IMR-90 (cell line): ENCODE data around the gene PPP6R3. TPM values are rescaled to one million over a fixed set of nuclear protein-coding genes. Genes with fewer than 3 reads are reported as not detected.

Source experiments
- ATAC-seq: fragments of 200-7000 bp; cut with Tn5 transposase; 2 replicates; pipeline ENCODE4 v1.9.1; 2020; ENCODE audit warnings: low read depth, mild to moderate bottlenecking, moderate library complexity
- BruUV-seq: library from RNA; stranded (reverse); fragments of 400-500 nt; replicated peaks from 2 replicates; lab custom pipeline; 2021; lab: Mats Ljungman, UMichigan
- CTCF ChIA-PET: fragments of 300-600 bp; formaldehyde crosslinking; extraction: SDS; loops from one replicate; lab custom pipeline; 2021; ENCODE audit warnings: antibody characterized with exemption; lab: Yijun Ruan, JAX
- POLR2A ChIA-PET: fragments of 300-600 bp; sonication (Branson Sonifier 250); formaldehyde crosslinking; loops from one replicate; lab custom pipeline; 2022; ENCODE audit warnings: antibody characterized with exemption; ENCODE audit not compliant: unreplicated experiment; lab: Charles Lee
- DNase-seq: peaks from one replicate; pipeline ENCODE4 v3.0.0; 2013
- H2AFZ ChIP-seq: replicated peaks from 2 replicates; pipeline ENCODE3; 2013; ENCODE audit warnings: low read length, mild to moderate bottlenecking; ENCODE audit not compliant: poor library complexity
- H2AK5ac ChIP-seq: 2 replicates; pipeline ENCODE4 v1.6.1; 2013; ENCODE audit warnings: low read depth, low read length, inconsistent platforms
- H2AK9ac ChIP-seq: replicated peaks from 2 replicates; pipeline ENCODE3; 2013; ENCODE audit warnings: mild to moderate bottlenecking, low read depth, low read length, moderate library complexity; ENCODE audit not compliant: poor library complexity
- H2BK120ac ChIP-seq: 2 replicates; pipeline ENCODE4 v1.6.1; 2013; ENCODE audit warnings: low read depth, low read length, inconsistent platforms
- H2BK15ac ChIP-seq: 3 replicates; pipeline ENCODE4 v1.6.1; 2013; ENCODE audit warnings: low read depth, low read length, inconsistent platforms
- H2BK20ac ChIP-seq: 2 replicates; pipeline ENCODE4 v1.6.1; 2013; ENCODE audit warnings: low read depth, mild to moderate bottlenecking, inconsistent platforms, low read length, moderate library complexity
- H2BK5ac ChIP-seq: 2 replicates; pipeline ENCODE4 v1.6.1; 2013; ENCODE audit warnings: mild to moderate bottlenecking, low read depth, low read length, inconsistent platforms; ENCODE audit not compliant: poor library complexity, severe bottlenecking
- H3K14ac ChIP-seq: replicated peaks from 2 replicates; pipeline ENCODE4 v1.6.1; 2013; ENCODE audit warnings: low read depth, low read length, inconsistent platforms
- H3K18ac ChIP-seq: 2 replicates; pipeline ENCODE4 v1.6.1; 2013; ENCODE audit warnings: low read depth, low read length, control low read depth
- H3K23ac ChIP-seq: 2 replicates; pipeline ENCODE4 v1.6.1; 2013; ENCODE audit warnings: low read depth, low read length, inconsistent platforms
- H3K27ac ChIP-seq: 2 replicates; pipeline ENCODE4 v1.5.1; 2013; ENCODE audit warnings: mild to moderate bottlenecking, control low read depth, low read length; ENCODE audit not compliant: insufficient read depth
- H3K27me3 ChIP-seq: 2 replicates; pipeline ENCODE4 v1.6.1; 2013; ENCODE audit warnings: low read length; ENCODE audit not compliant: control insufficient read depth, insufficient read depth
- H3K36me3 ChIP-seq: 2 replicates; pipeline ENCODE4 v1.6.1; 2013; ENCODE audit warnings: low read length, mixed read lengths; ENCODE audit not compliant: control insufficient read depth, insufficient read depth
- H3K4ac ChIP-seq: 2 replicates; pipeline ENCODE4 v1.6.1; 2013; ENCODE audit warnings: low read depth, low read length, inconsistent platforms
- H3K4me1 ChIP-seq: 2 replicates; pipeline ENCODE4 v1.6.1; 2013; ENCODE audit warnings: low read length, mixed read lengths; ENCODE audit not compliant: control insufficient read depth, insufficient read depth
- H3K4me2 ChIP-seq: 2 replicates; pipeline ENCODE4 v1.6.1; 2013; ENCODE audit warnings: low read depth, mild to moderate bottlenecking, control low read depth, low read length, moderate library complexity
- H3K4me3 ChIP-seq: 2 replicates; pipeline ENCODE4 v1.5.1; 2013; ENCODE audit warnings: low read depth, mild to moderate bottlenecking, control low read depth, low read length, moderate library complexity; ENCODE audit not compliant: insufficient read depth
- H3K56ac ChIP-seq: 2 replicates; pipeline ENCODE4 v1.6.1; 2013; ENCODE audit warnings: low read length, inconsistent platforms; ENCODE audit not compliant: insufficient read depth; ENCODE audit errors: extremely low read depth
- H3K79me1 ChIP-seq, 2 experiments: 2 replicates each; pipeline ENCODE4 v1.6.1; 2013; ENCODE audit warnings: low read length in 2 of 2, inconsistent platforms in 1 of 2, low read depth in 1 of 2
- H3K9ac ChIP-seq: 2 replicates; pipeline ENCODE4 v1.6.1; 2013; ENCODE audit warnings: low read depth, low read length, control low read depth
- H3K9me1 ChIP-seq: 2 replicates; pipeline ENCODE4 v1.6.1; 2013; ENCODE audit warnings: low read length, inconsistent platforms; ENCODE audit not compliant: insufficient read depth
- H3K9me3 ChIP-seq: 2 replicates; pipeline ENCODE4 v1.6.1; 2013; ENCODE audit warnings: low read length; ENCODE audit not compliant: control insufficient read depth, insufficient read depth
- H4K20me1 ChIP-seq: 2 replicates; pipeline ENCODE4 v1.6.1; 2013; ENCODE audit warnings: low read length, inconsistent platforms; ENCODE audit not compliant: insufficient read depth
- H4K5ac ChIP-seq: 2 replicates; pipeline ENCODE4 v1.6.1; 2013; ENCODE audit warnings: mild to moderate bottlenecking, low read depth, low read length, control low read depth
- H4K8ac ChIP-seq, 2 experiments: 2 replicates each; pipeline ENCODE4 v1.6.1; 2013; ENCODE audit warnings: low read depth in 2 of 2, low read length in 2 of 2, control low read depth in 1 of 2, inconsistent platforms in 1 of 2
- H4K91ac ChIP-seq: 2 replicates; pipeline ENCODE4 v1.6.1; 2013; ENCODE audit warnings: low read depth, low read length, inconsistent platforms; ENCODE audit not compliant: insufficient read depth
- BHLHE40 ChIP-seq: fragments of 150-350 bp; IDR thresholded peaks from 2 replicates; pipeline ENCODE4 v1.6.1; 2016; ENCODE audit warnings: mild to moderate bottlenecking, low read depth, low read length
- MAZ ChIP-seq: IDR thresholded peaks from 2 replicates; pipeline ENCODE4 v1.6.1; 2012; ENCODE audit warnings: low read depth, mild to moderate bottlenecking, low read length, improper control_type of control experiment, moderate library complexity, borderline replicate concordance
- POLR2A ChIP-seq: IDR thresholded peaks from 2 replicates; pipeline ENCODE4 v1.6.1; 2012; ENCODE audit warnings: mild to moderate bottlenecking, low read depth, low read length
- RAD21 ChIP-seq: IDR thresholded peaks from 2 replicates; pipeline ENCODE4 v1.6.1; 2012; ENCODE audit warnings: low read length, improper control_type of control experiment
- SMC3 ChIP-seq: fragments of 150-350 bp; IDR thresholded peaks from 2 replicates; pipeline ENCODE4 v1.6.1; 2016; ENCODE audit warnings: low read depth, mild to moderate bottlenecking, antibody characterized with exemption, low read length, moderate library complexity
- WGBS, 2 experiments: methylation state at CpG; one replicate each; pipeline versions ENCODE4 v1.1.5 to v1.1.7; 2013; ENCODE audit warnings: missing lambda C conversion rate in 2 of 2; ENCODE audit not compliant: insufficient read length in 1 of 2; ENCODE audit errors: extremely low coverage in 2 of 2; 5-methylcytosine and 5-hydroxymethylcytosine counted together
- dilution Hi-C: fragments of 300-500 bp; cut with HindIII; formaldehyde crosslinking; loops from one replicate; pipeline ENCODE4 v1.14.3; 2018; ENCODE audit warnings: low sequenced_read_pairs; ENCODE audit not compliant: unreplicated experiment
- in situ Hi-C: fragments of 300-500 bp; cut with MboI; formaldehyde crosslinking; loops from 3 replicates; pipeline ENCODE4 v1.14.3; 2019; ENCODE audit warnings: low sequenced_read_pairs, inconsistent platforms, mixed read lengths
- intact Hi-C: fragments of 100-400 bp; cut with micrococcal nuclease; formaldehyde crosslinking; loops from 2 replicates; pipeline ENCODE4 v1.10.0; 2022
- polyA plus RNA-seq, 3 experiments: library from polyadenylated mRNA; depleted of rRNA; stranded (reverse); fragments of >200 nt; gene quantifications; 2 replicates each; pipeline ENCODE4 v1.2.3, GENCODE V29; 2012; ENCODE audit warnings: low replicate concordance in 1 of 3
- total RNA-seq: library from RNA; depleted of rRNA; stranded (reverse); fragments of >200 nt; gene quantifications from 2 replicates; pipeline ENCODE4 v1.2.3, GENCODE V29; 2012
- TF ChIP-seq, protein P1 (sequence below): fragments of 150-350 bp; IDR thresholded peaks from 2 replicates; pipeline ENCODE4 v1.6.1; 2017; ENCODE audit warnings: mild to moderate bottlenecking, antibody characterized with exemption, low read length, low read depth
- TF ChIP-seq, protein P2 (sequence below): conservative IDR thresholded peaks from 2 replicates; pipeline ENCODE4 v1.5.1; 2012; ENCODE audit warnings: mild to moderate bottlenecking, low read depth, low read length, improper control_type of control experiment

The PPP6R3 gene
- total and polyA plus RNA-seq, 2 of the 4 experiments (the other 2 are of a cell fraction) = 29.0 to 123 TPM

DNA sequence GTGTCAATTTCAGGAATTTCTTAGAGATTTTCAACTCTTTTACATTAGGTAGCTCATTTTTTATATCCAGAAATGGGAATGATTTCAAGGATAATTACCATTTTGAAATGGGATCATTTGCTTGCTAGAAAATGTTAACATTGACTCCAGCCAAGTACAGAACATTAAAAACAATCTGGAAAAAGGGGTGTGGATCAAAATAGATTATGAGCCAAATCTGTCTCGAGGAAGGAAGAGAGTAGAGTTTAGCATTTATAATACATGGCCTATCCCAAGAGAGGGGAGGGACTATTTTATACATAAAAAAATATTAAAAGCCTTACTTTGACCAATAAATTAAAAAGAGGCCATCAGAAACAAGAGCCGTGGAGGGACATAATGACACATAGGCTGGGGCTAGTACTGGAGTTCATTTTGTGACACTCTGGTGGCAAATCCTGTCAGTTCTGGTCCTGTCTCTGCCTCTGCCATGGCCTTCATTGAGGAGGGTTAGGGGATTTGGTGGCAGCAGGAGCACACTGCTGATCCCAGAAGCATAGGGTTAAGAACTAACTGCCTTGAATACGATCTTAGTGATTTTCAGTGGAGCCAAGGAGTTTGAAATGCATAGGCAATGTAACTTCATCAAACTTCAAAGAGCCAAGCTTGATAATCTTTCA is 20.4 kb downstream of the PPP6R3 start:
- Histone ChIP-seq H2BK120ac (no peak overlapping the region), H2AK9ac (no peak overlapping the region), H3K14ac (no peak overlapping the region), H2BK5ac (no peak overlapping the region), H3K4me1 (0 out of 2 replicates have a peak, but pooled peaks cover 6% of the 10 kb centered on the region), H3K18ac (no peak overlapping the region), H4K8ac (no peak overlapping the region), H3K36me3 (no peaks in the 10 kb centered on the region), H3K9me1 (peaks cover 10% of the 10 kb centered on the region), H4K20me1 (peaks cover 88% of the 10 kb centered on the region), H3K27ac (no peak overlapping the region), H4K5ac (no peak overlapping the region), H3K9ac (no peak overlapping the region), H3K23ac (peak overlapping the region; percentile 71; the same call in 1 of the 2 replicates), H2AK5ac (no peak overlapping the region), H3K4me3 (no peak overlapping the region), H3K79me1 (peaks cover 6 to 66% of the 10 kb centered on the region in 2 experiments; a peak in 3 of 4 replicates), H3K4ac (no peak overlapping the region), H4K91ac (no peak overlapping the region), H3K56ac (no peak overlapping the region), H2AFZ (no peak overlapping the region), H3K9me3 (no peaks in the 10 kb centered on the region), H2BK15ac (no peak overlapping the region), H2BK20ac (no peak overlapping the region), H3K4me2 (no peak overlapping the region), H3K27me3 (no peaks in the 10 kb centered on the region)
- intact Hi-C loops = no loop called here
- POLR2A ChIA-PET = no interaction called here
- TF ChIP-seq, protein P1, sequence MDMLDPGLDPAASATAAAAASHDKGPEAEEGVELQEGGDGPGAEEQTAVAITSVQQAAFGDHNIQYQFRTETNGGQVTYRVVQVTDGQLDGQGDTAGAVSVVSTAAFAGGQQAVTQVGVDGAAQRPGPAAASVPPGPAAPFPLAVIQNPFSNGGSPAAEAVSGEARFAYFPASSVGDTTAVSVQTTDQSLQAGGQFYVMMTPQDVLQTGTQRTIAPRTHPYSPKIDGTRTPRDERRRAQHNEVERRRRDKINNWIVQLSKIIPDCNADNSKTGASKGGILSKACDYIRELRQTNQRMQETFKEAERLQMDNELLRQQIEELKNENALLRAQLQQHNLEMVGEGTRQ = no peak
- TF ChIP-seq MAZ (no peak), BHLHE40 (no peak), SMC3 (no peak), RAD21 (no peak), POLR2A (no peak)
- TF ChIP-seq, protein P2, sequence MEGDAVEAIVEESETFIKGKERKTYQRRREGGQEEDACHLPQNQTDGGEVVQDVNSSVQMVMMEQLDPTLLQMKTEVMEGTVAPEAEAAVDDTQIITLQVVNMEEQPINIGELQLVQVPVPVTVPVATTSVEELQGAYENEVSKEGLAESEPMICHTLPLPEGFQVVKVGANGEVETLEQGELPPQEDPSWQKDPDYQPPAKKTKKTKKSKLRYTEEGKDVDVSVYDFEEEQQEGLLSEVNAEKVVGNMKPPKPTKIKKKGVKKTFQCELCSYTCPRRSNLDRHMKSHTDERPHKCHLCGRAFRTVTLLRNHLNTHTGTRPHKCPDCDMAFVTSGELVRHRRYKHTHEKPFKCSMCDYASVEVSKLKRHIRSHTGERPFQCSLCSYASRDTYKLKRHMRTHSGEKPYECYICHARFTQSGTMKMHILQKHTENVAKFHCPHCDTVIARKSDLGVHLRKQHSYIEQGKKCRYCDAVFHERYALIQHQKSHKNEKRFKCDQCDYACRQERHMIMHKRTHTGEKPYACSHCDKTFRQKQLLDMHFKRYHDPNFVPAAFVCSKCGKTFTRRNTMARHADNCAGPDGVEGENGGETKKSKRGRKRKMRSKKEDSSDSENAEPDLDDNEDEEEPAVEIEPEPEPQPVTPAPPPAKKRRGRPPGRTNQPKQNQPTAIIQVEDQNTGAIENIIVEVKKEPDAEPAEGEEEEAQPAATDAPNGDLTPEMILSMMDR = no peak
- ATAC-seq = no peak; the same call in none of the 2 replicates
- in situ Hi-C loops = no loop called here
- no TSS peak for BruUV-seq
- whole genome bisulfite sequencing, 2 experiments = 33% methylated on average over 2 of the region's 3 CpGs; no CpG with 5 or more reads in 1 of the 2 experiments
- no peak for DNase-seq
- dilution Hi-C loops = no loop called here
- CTCF ChIA-PET = no interaction called here
